Activated CD4-positive, alpha-beta T cell treated with anti-CD3 and anti-CD28 coated beads, Interleukin-2, amount 50 U/mL, for 24 hours (primary cell): ENCODE measurements around the gene KSR1.
A peak's percentile ranks its signal among the peaks of the same experiment; 100 is the strongest.

Experiments used
- DNase-seq, 2 donors: peaks; one replicate each; pipeline ENCODE4 v3.0.0-alpha.2; 2020; ENCODE audit warnings: low read depth in 1 of 2, low spot score in 1 of 2

Gene KSR1

GRCh38 chr17:27471321-27472269 is 15.3 kb downstream of the KSR1 start:
- DNase-seq: peak; percentile 67 to 85

GRCh38 chr17:27473190-27473747 is 17.0 kb downstream of the KSR1 start:
- no peak for DNase-seq

GRCh38 chr17:27473748-27474609 is 17.7 kb downstream of the KSR1 start:
- peak; percentile 50 to 79 for DNase-seq

GRCh38 chr17:27475070-27475673 is 18.9 kb downstream of the KSR1 start:
- no peak for DNase-seq

- DNase-seq: no peak
Observed at GRCh38 chr17:27475981-27476895, 20.0 kb downstream of the KSR1 start.

GRCh38 chr17:27477050-27477888 is 21.0 kb downstream of the KSR1 start:
- no peak for DNase-seq

- no peak for DNase-seq
Observed at GRCh38 chr17:27477971-27478684, 21.9 kb downstream of the KSR1 start.

- DNase-seq: no peak
Observed at GRCh38 chr17:27478901-27479538, 22.8 kb downstream of the KSR1 start.

GRCh38 chr17:27479838-27480237 is 23.6 kb downstream of the KSR1 start:
- no peak for DNase-seq

- DNase-seq: no peak
Observed at GRCh38 chr17:27480699-27481098, 24.5 kb downstream of the KSR1 start.

- no peak for DNase-seq
Observed at GRCh38 chr17:27481327-27481726, 25.1 kb downstream of the KSR1 start.

- no peak for DNase-seq
Observed at GRCh38 chr17:27485125-27485524, 28.9 kb downstream of the KSR1 start.

GRCh38 chr17:27485716-27486495 is 29.7 kb downstream of the KSR1 start:
- DNase-seq: no peak

- DNase-seq: no peak
Observed at GRCh38 chr17:27486741-27487140, 30.5 kb downstream of the KSR1 start.

GRCh38 chr17:27488231-27488630 is 32.0 kb downstream of the KSR1 start:
- no peak for DNase-seq

- DNase-seq: no peak
Observed at GRCh38 chr17:27489045-27489715, 32.9 kb downstream of the KSR1 start.

GRCh38 chr17:27490391-27490790 is 34.1 kb downstream of the KSR1 start:
- no peak for DNase-seq
